Globus pallidus (tissue), 1 donor: ENCODE data around the gene FHDC1.

Source experiments
- DNase-seq: peaks from one replicate; pipeline ENCODE4 v3.0.0-alpha.2; 2015; ENCODE audit warnings: low spot score

The FHDC1 gene

GRCh38 chr4:152936446-152937335 is 568 bp downstream of the FHDC1 start:
- no peak for DNase-seq

GRCh38 chr4:152937336-152938236 is 1.5 kb downstream of the FHDC1 start:
- DNase-seq: peak; percentile 29

GRCh38 chr4:152938237-152938947 is 2.3 kb downstream of the FHDC1 start:
- DNase-seq: no peak

- DNase-seq: no peak
These were observed 3.5 kb downstream of the FHDC1 start for GRCh38 chr4:152939621-152940020.

DNA sequence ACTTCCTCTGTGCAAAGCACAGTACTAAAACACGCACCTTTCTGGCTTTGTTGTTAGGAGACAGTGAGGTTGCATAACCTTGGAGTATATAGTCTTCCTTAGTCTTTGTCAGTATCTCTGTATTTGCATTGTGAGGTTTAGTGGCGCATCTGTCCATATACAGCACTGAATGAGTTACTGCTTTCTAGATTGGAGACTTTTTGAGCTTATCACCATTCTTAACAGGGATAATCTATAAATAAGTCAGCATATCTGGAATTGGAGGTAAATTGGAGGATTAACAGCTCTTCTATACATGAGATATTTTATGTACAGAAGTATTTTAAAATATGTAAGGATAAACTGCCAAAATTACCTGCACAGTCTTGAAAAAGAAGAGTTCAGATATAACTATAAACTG is 4.3 kb downstream of the FHDC1 start:
- DNase-seq: no peak

GRCh38 chr4:152941411-152941810 is 5.3 kb downstream of the FHDC1 start:
- no peak for DNase-seq

DNA sequence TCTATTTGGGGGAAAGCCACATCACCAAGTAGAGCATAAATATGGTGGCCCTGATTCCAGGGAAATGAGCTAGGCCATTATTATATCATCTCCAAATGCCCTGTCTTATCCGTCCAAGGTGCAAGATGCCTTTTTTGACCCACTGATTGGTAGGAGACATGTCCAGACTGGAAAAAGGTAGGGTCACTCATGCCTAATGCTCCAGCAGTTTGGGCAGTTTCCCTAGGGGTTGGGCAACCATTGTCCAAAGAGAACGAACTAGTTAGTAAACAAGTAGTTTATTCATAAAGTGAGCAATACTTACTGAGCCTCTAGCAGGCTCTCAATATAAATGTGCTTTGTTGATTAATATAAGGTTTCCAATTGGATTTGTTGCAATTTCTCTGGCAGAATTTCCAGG is 6.2 kb downstream of the FHDC1 start:
- no peak for DNase-seq

GRCh38 chr4:152943672-152944071 is 7.5 kb downstream of the FHDC1 start:
- DNase-seq: no peak

GRCh38 chr4:152944666-152945320 is 8.7 kb downstream of the FHDC1 start:
- DNase-seq: no peak

GRCh38 chr4:152945639-152946038 is 9.5 kb downstream of the FHDC1 start:
- DNase-seq: no peak

DNA sequence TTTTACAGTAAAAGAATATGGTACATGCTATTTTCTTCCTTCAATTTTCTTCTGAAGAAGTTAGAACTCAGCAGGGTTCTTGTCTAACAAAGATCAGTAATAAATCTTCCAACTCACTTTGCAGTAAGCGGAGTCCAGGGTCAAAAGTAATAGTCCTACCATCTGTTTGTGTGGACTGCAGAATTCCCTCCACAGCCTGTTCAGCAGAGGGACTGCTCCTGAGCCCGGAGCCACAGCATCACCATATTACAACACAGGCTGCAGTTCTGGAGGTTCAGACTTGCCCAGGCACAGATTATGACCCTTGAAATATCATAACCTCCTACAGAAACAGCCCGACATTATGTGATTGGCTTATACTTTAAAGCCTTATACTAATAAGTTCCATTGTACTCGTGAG is 10.3 kb downstream of the FHDC1 start:
- DNase-seq: no peak

DNA sequence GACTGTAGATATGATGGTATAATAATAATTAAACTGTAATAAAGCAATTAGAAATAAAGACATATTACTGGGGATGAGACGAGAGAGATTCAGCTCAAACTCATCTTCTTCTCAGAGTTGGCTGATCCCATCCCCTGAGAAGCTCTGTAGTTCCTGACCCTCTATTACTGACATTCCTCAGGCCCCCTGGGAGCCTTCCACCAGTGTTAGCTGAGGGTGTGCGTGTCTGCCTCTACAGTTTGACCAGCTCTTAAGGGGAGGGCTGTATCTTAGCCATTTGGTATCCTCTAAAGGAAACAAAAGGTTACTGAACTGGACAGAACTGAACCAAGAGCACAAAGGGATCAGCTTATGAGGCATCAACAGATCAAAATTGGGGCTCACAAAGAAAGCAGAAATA is 11.2 kb downstream of the FHDC1 start:
- DNase-seq: no peak

DNA sequence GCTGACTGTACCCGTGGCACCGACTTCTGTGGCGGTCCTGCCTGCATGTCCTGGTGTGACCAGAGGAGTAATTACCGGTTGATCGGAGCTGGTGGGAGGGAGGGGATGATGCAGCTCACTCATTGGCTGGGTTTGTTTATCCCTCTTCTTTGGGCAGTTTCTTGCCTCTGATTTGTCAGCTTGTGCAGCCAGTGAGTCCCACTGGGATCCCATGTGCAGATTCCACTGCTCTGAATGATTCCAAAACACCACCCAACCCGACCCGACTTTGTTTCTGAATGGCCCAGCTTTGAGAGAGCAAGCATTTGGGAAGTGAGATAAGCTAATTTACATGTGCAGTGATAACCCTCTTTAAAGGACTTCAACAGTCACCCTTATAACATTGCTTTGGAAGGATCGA is 13.8 kb downstream of the FHDC1 start:
- DNase-seq: no peak

GRCh38 chr4:152950402-152951274 is 14.5 kb downstream of the FHDC1 start:
- no peak for DNase-seq

DNA sequence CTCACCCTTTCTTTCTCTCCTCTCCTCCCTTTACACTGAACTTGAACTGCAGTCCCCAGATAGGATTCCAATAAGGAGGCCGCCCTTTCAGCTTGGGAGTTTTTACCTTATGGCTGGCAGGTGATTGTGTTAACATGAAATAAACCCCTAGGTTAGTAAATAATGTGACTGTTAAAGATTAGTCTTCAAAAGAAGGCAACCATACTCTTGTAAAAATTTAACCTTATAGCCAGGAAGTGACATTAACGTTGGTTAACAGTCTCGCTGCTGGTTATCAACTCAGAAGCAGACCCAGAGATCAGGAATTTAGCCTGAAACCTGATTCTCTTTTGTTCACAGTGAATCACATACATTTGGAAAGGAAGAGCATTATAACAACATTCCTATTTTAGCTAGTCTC is 15.2 kb downstream of the FHDC1 start:
- DNase-seq: no peak

DNA sequence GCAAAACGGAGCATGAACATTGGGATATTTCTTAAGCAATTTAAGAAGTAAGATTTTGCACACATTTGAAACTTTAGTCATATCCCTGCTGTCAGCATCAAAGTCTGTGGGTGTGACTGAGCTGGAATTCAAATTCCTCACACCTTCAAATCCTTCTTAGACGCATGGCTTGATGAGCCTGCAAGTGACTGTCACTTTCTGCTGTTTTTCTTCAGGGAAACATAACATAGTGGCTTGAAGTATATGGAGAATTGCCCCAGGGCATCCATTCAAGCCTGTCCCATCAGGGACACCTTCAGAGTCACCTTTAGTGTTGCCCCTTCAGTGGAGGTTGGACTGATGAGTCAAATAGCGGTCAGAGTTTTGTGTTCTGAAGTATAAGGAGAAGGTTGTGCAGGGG is 17.4 kb downstream of the FHDC1 start:
- no peak for DNase-seq

- DNase-seq: no peak
These were observed 18.6 kb downstream of the FHDC1 start for GRCh38 chr4:152954741-152955140.

DNA sequence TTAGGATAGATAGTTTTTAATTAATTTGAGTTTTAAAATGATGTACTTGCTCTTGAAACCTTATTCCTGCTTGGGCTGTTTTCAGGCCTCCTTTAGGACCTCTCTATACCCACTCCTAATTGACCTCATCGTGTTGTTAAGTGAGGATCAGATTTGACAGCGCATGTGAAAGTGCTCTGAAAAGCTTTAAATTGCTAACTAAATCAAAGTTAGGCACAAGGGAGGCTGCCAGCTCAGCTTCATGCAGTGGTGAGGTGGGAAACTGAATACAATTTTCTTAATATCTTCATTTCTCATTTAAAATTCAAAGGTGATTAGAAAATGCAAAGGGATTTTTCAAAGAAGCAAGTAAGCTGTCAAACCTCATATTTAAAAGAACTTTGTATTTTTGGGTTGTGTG is 20.0 kb downstream of the FHDC1 start:
- no peak for DNase-seq

- no peak for DNase-seq
These were observed 20.7 kb downstream of the FHDC1 start for GRCh38 chr4:152956650-152957436.
